WTC11 (cell line): ENCODE data around the gene CCNF. TPM values are rescaled to one million over a fixed set of nuclear protein-coding genes. Genes with fewer than 3 reads are reported as not detected.

ENCODE experiments used
- ATAC-seq: fragments of 200-7000 bp; cut with Tn5 transposase; 2 replicates; pipeline ENCODE4 v1.10.0; 2021; ENCODE audit warnings: mild to moderate bottlenecking, moderate library complexity
- CTCF ChIA-PET: fragments of 300-600 bp; sonication (Branson Sonifier 250); formaldehyde crosslinking; loops from one replicate; lab custom pipeline; 2021; ENCODE audit warnings: antibody characterized with exemption; lab: Charles Lee
- POLR2A ChIA-PET: fragments of 350-600 bp; sonication (Branson Sonifier 250); formaldehyde crosslinking; loops from one replicate; lab custom pipeline; 2021; ENCODE audit warnings: antibody characterized with exemption; lab: Charles Lee
- DNase-seq: peaks from one replicate; pipeline ENCODE4 v3.0.0; 2021; ENCODE audit warnings: low spot score
- H3K27ac Mint-ChIP-seq: 2 replicates; pipeline ENCODE4 v1.8.0; 2021; ENCODE audit warnings: mixed read lengths
- H3K27me3 Mint-ChIP-seq: 2 replicates; pipeline ENCODE4 v1.8.0; 2021; ENCODE audit warnings: low read depth, mild to moderate bottlenecking, moderate library complexity, mixed read lengths
- H3K36me3 Mint-ChIP-seq: 2 replicates; pipeline ENCODE4 v1.8.0; 2021; ENCODE audit warnings: mixed read lengths
- H3K4me1 Mint-ChIP-seq: 2 replicates; pipeline ENCODE4 v1.8.0; 2022; ENCODE audit warnings: mixed read lengths
- H3K4me3 Mint-ChIP-seq: 2 replicates; pipeline ENCODE4 v1.8.0; 2021; ENCODE audit warnings: mild to moderate bottlenecking, moderate library complexity, mixed read lengths
- H3K9me3 Mint-ChIP-seq: 2 replicates; pipeline ENCODE4 v1.8.0; 2021; ENCODE audit warnings: mixed read lengths
- JAZF1 ChIP-seq: fragments of 250-450 bp; sonication (Bioruptor Pico); IDR thresholded peaks from 2 replicates; pipeline ENCODE4 v1.9.0; 2021; ENCODE audit warnings: moderate library complexity, mild to moderate bottlenecking, inconsistent platforms
- NFATC4 ChIP-seq: fragments of 250-450 bp; sonication (Bioruptor Pico); IDR thresholded peaks from 2 replicates; pipeline ENCODE4 v1.9.0; 2021; ENCODE audit warnings: mild to moderate bottlenecking
- NR1H2 ChIP-seq: sonication (generic); formaldehyde crosslinking; IDR thresholded peaks from 2 replicates; pipeline ENCODE4 v1.9.0; 2021; ENCODE audit warnings: mild to moderate bottlenecking, moderate library complexity, missing genetic modification reagents
- OVOL2 ChIP-seq: fragments of 250-450 bp; sonication (Bioruptor Pico); IDR thresholded peaks from 2 replicates; pipeline ENCODE4 v1.9.0; 2021; ENCODE audit warnings: mild to moderate bottlenecking, borderline replicate concordance
- SMAD3 ChIP-seq: sonication (generic); formaldehyde crosslinking; IDR thresholded peaks from 2 replicates; pipeline ENCODE4 v1.8.0; 2022; ENCODE audit warnings: missing genetic modification reagents, mild to moderate bottlenecking, borderline replicate concordance
- SOX15 ChIP-seq: fragments of 250-450 bp; sonication (Bioruptor Pico); IDR thresholded peaks from 2 replicates; pipeline ENCODE4 v1.9.0; 2021; ENCODE audit warnings: mild to moderate bottlenecking
- ZBTB21 ChIP-seq: sonication (generic); formaldehyde crosslinking; IDR thresholded peaks from 2 replicates; pipeline ENCODE4 v1.8.1; 2023; ENCODE audit warnings: mild to moderate bottlenecking, missing genetic modification reagents, borderline replicate concordance
- ZNF219 ChIP-seq: sonication (generic); formaldehyde crosslinking; IDR thresholded peaks from 2 replicates; pipeline ENCODE4 v1.8.0; 2023; ENCODE audit warnings: missing genetic modification reagents, mild to moderate bottlenecking, borderline replicate concordance
- ZNF232 ChIP-seq: sonication (generic); formaldehyde crosslinking; IDR thresholded peaks from 2 replicates; pipeline ENCODE4 v1.8.0; 2022; ENCODE audit warnings: mild to moderate bottlenecking, missing genetic modification reagents
- ZNF317 ChIP-seq: sonication (generic); formaldehyde crosslinking; IDR thresholded peaks from 2 replicates; pipeline ENCODE4 v1.8.1; 2023; ENCODE audit warnings: low read depth, mild to moderate bottlenecking, moderate library complexity, missing genetic modification reagents, borderline replicate concordance
- total RNA-seq: library from RNA; stranded (reverse); gene quantifications from 3 replicates; pipeline ENCODE4 v1.2.3, GENCODE V29; 2021
- TF ChIP-seq, protein P1 (sequence below): sonication (generic); formaldehyde crosslinking; IDR thresholded peaks from 2 replicates; pipeline ENCODE4 v1.8.0; 2022; ENCODE audit warnings: missing genetic modification reagents
- TF ChIP-seq, protein P2 (sequence below): sonication (generic); formaldehyde crosslinking; IDR thresholded peaks from 2 replicates; pipeline ENCODE4 v1.8.0; 2022; ENCODE audit warnings: mild to moderate bottlenecking, missing genetic modification reagents
- TF ChIP-seq, protein P3 (sequence below): fragments of 250-450 bp; sonication (Bioruptor Pico); IDR thresholded peaks from 2 replicates; pipeline ENCODE4 v1.9.0; 2021; ENCODE audit warnings: mild to moderate bottlenecking, borderline replicate concordance
- TF ChIP-seq, protein P4 (sequence below): sonication (generic); formaldehyde crosslinking; IDR thresholded peaks from 2 replicates; pipeline ENCODE4 v1.8.1; 2022; ENCODE audit warnings: mild to moderate bottlenecking, missing genetic modification reagents, moderate library complexity, borderline replicate concordance
- TF ChIP-seq, protein P5 (sequence below): sonication (generic); formaldehyde crosslinking; IDR thresholded peaks from 2 replicates; pipeline ENCODE4 v1.8.1; 2023; ENCODE audit warnings: mild to moderate bottlenecking, missing genetic modification reagents, moderate library complexity
- TF ChIP-seq, protein P6 (sequence below): fragments of 200-600 bp; IDR thresholded peaks from 2 replicates; pipeline ENCODE4 v1.8.0; 2022; ENCODE audit warnings: antibody characterized with exemption

CCNF gene
- total RNA-seq, 1 experiment from 2014 or later, result 65.7 TPM

DNA sequence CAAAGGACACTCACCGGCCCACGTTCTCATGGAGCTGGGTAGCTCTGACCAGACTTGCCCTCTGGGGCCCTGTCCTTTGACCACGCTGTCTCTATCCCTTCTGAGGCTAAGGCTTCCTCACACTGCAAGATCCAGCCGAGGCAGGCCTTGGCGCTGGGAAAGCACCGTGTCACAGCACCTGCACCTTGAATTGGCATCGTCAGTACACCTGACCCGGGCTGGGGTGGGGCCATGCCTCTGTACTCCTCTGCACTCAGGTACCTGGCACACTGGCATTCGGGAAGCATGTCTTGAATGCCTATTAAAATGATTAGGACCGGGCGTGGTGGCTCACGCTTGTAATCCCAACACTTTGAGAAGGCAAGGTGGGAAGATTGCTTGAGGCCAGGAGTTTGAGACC, 51.7 kb downstream of the CCNF start (continued):
- TF ChIP-seq OVOL2 (CRISPR knock-in tag) (no peak), SMAD3 (CRISPR knock-in tag) (no peak), ZNF219 (CRISPR knock-in tag) (no peak), ZNF232 (CRISPR knock-in tag) (no peak), ZBTB21 (no peak), NFATC4 (CRISPR knock-in tag) (no peak), NR1H2 (no peak)
- TF ChIP-seq, protein P1, sequence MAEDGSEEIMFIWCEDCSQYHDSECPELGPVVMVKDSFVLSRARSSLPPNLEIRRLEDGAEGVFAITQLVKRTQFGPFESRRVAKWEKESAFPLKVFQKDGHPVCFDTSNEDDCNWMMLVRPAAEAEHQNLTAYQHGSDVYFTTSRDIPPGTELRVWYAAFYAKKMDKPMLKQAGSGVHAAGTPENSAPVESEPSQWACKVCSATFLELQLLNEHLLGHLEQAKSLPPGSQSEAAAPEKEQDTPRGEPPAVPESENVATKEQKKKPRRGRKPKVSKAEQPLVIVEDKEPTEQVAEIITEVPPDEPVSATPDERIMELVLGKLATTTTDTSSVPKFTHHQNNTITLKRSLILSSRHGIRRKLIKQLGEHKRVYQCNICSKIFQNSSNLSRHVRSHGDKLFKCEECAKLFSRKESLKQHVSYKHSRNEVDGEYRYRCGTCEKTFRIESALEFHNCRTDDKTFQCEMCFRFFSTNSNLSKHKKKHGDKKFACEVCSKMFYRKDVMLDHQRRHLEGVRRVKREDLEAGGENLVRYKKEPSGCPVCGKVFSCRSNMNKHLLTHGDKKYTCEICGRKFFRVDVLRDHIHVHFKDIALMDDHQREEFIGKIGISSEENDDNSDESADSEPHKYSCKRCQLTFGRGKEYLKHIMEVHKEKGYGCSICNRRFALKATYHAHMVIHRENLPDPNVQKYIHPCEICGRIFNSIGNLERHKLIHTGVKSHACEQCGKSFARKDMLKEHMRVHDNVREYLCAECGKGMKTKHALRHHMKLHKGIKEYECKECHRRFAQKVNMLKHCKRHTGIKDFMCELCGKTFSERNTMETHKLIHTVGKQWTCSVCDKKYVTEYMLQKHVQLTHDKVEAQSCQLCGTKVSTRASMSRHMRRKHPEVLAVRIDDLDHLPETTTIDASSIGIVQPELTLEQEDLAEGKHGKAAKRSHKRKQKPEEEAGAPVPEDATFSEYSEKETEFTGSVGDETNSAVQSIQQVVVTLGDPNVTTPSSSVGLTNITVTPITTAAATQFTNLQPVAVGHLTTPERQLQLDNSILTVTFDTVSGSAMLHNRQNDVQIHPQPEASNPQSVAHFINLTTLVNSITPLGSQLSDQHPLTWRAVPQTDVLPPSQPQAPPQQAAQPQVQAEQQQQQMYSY, result no peak
- TF ChIP-seq, protein P2, sequence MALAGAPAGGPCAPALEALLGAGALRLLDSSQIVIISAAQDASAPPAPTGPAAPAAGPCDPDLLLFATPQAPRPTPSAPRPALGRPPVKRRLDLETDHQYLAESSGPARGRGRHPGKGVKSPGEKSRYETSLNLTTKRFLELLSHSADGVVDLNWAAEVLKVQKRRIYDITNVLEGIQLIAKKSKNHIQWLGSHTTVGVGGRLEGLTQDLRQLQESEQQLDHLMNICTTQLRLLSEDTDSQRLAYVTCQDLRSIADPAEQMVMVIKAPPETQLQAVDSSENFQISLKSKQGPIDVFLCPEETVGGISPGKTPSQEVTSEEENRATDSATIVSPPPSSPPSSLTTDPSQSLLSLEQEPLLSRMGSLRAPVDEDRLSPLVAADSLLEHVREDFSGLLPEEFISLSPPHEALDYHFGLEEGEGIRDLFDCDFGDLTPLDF (CRISPR knock-in tag), result no peak
- TF ChIP-seq, protein P3, sequence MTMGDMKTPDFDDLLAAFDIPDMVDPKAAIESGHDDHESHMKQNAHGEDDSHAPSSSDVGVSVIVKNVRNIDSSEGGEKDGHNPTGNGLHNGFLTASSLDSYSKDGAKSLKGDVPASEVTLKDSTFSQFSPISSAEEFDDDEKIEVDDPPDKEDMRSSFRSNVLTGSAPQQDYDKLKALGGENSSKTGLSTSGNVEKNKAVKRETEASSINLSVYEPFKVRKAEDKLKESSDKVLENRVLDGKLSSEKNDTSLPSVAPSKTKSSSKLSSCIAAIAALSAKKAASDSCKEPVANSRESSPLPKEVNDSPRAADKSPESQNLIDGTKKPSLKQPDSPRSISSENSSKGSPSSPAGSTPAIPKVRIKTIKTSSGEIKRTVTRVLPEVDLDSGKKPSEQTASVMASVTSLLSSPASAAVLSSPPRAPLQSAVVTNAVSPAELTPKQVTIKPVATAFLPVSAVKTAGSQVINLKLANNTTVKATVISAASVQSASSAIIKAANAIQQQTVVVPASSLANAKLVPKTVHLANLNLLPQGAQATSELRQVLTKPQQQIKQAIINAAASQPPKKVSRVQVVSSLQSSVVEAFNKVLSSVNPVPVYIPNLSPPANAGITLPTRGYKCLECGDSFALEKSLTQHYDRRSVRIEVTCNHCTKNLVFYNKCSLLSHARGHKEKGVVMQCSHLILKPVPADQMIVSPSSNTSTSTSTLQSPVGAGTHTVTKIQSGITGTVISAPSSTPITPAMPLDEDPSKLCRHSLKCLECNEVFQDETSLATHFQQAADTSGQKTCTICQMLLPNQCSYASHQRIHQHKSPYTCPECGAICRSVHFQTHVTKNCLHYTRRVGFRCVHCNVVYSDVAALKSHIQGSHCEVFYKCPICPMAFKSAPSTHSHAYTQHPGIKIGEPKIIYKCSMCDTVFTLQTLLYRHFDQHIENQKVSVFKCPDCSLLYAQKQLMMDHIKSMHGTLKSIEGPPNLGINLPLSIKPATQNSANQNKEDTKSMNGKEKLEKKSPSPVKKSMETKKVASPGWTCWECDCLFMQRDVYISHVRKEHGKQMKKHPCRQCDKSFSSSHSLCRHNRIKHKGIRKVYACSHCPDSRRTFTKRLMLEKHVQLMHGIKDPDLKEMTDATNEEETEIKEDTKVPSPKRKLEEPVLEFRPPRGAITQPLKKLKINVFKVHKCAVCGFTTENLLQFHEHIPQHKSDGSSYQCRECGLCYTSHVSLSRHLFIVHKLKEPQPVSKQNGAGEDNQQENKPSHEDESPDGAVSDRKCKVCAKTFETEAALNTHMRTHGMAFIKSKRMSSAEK (CRISPR knock-in tag), result no peak

DNA sequence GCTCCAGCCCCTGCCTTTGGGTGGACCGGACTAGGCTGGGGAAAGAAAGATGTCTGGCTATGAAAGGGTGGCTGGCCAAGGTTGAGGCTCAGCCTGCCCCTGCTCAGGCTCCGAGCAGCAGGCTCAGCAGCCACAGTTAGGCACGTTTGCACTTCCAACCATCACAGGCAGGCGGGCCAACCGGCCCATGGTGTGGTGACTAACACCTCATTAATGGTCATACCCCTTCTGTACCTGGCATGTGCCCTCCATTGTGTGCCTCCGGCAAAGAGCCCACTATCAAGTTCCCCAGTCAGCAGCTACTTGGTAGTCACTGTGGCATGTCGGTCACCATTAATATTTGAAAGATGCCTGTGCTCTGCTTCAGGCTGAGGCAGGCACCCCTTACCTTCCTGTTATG, 52.4 kb downstream of the CCNF start:
- DNase-seq, result no peak
- Mint-ChIP-seq H3K27ac (peak overlapping the region; percentile 89), H3K4me3 (no peak overlapping the region), H3K4me1 (no peaks in the 10 kb centered on the region), H3K9me3 (no peaks in the 10 kb centered on the region), H3K36me3 (no peaks in the 10 kb centered on the region), H3K27me3 (peaks cover 7% of the 10 kb centered on the region)
- CTCF ChIA-PET, result interaction anchor here (0.7 to 2.1 kb wide), 2 partner anchors 20 kb away, joined by 3 to 8 read pairs; no protein-coding TSS in a partner anchor
- TF ChIP-seq, protein P4, sequence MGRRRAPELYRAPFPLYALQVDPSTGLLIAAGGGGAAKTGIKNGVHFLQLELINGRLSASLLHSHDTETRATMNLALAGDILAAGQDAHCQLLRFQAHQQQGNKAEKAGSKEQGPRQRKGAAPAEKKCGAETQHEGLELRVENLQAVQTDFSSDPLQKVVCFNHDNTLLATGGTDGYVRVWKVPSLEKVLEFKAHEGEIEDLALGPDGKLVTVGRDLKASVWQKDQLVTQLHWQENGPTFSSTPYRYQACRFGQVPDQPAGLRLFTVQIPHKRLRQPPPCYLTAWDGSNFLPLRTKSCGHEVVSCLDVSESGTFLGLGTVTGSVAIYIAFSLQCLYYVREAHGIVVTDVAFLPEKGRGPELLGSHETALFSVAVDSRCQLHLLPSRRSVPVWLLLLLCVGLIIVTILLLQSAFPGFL (CRISPR knock-in tag), result no peak
- POLR2A ChIA-PET, result no interaction called here
- no peak for ATAC-seq

DNA sequence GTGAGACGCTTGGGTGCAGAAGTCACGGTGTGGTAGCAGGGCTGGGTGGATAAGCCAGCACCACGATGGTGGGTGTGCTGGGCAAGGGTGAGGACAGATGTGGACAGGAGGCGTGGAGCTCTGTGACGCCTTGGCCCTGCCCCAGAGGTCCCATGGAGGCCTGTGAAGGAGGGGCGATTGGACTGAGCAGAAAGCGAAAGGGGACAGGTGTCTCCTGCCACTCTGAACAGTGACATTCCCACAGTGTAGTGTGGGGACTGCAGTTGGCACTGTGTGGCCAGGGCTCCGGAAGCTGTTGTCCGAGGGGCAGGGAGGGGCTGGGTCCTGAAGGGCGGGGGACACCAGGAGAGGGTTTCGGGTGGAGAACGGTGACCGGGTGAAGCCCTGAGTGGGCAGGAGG, 53.0 kb downstream of the CCNF start:
- Mint-ChIP-seq H3K27ac (peak overlapping the region; percentile 89), H3K36me3 (no peaks in the 10 kb centered on the region), H3K4me1 (0 out of 2 replicates have a peak, but pooled peaks cover 2% of the 10 kb centered on the region)
- CTCF ChIA-PET, result interaction anchor here (0.7 to 2.4 kb wide), 3 partner anchors 9 to 19 kb away, joined by 3 to 19 read pairs (median 3); no protein-coding TSS in a partner anchor
- no peak for DNase-seq
- POLR2A ChIA-PET, result no interaction called here
- TF ChIP-seq, protein P5, sequence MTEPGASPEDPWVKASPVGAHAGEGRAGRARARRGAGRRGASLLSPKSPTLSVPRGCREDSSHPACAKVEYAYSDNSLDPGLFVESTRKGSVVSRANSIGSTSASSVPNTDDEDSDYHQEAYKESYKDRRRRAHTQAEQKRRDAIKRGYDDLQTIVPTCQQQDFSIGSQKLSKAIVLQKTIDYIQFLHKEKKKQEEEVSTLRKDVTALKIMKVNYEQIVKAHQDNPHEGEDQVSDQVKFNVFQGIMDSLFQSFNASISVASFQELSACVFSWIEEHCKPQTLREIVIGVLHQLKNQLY (CRISPR knock-in tag), result no peak
- TF ChIP-seq, protein P2 (CRISPR knock-in tag), result no peak
- TF ChIP-seq JAZF1 (CRISPR knock-in tag), result no peak
- no peak for TF ChIP-seq ZNF317 (CRISPR knock-in tag)
- TF ChIP-seq, protein P6, sequence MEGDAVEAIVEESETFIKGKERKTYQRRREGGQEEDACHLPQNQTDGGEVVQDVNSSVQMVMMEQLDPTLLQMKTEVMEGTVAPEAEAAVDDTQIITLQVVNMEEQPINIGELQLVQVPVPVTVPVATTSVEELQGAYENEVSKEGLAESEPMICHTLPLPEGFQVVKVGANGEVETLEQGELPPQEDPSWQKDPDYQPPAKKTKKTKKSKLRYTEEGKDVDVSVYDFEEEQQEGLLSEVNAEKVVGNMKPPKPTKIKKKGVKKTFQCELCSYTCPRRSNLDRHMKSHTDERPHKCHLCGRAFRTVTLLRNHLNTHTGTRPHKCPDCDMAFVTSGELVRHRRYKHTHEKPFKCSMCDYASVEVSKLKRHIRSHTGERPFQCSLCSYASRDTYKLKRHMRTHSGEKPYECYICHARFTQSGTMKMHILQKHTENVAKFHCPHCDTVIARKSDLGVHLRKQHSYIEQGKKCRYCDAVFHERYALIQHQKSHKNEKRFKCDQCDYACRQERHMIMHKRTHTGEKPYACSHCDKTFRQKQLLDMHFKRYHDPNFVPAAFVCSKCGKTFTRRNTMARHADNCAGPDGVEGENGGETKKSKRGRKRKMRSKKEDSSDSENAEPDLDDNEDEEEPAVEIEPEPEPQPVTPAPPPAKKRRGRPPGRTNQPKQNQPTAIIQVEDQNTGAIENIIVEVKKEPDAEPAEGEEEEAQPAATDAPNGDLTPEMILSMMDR, result no peak
- TF ChIP-seq SOX15 (CRISPR knock-in tag), result no peak
- TF ChIP-seq, all 79 proteins: peak for 0
- Mint-ChIP-seq H3K9me3 (no peaks in the 10 kb centered on the region), H3K4me3 (no peak overlapping the region), H3K27me3 (peaks cover 6% of the 10 kb centered on the region)
- no peak for ATAC-seq
